Left cardiac atrium (tissue), 4 donors: ENCODE measurements around the gene DDX18. TPM values are rescaled to one million over a fixed set of nuclear protein-coding genes. Genes with fewer than 3 reads are reported as not detected.

Experiments
- ATAC-seq, 2 donors: fragments of 200-7000 bp; cut with Tn5 transposase; one replicate each; pipeline ENCODE4 v1.9.1; 2020; ENCODE audit warnings: mild to moderate bottlenecking in 2 of 2, moderate library complexity in 2 of 2
- DNase-seq: peaks from one replicate; pipeline ENCODE4 v3.0.0-alpha.2; 2020
- intact Hi-C, 2 donors: fragments of 100-400 bp; cut with DNase I; formaldehyde crosslinking; loops; one replicate each; pipeline versions ENCODE4 v1.14.1 to v1.15.1; 2022 to 2023
- total RNA-seq, 2 donors: library from RNA; stranded (reverse); fragmentation: NEBNext Ultra II Directional; extraction: Animal tissue kit (Norgen Biotek cat#: 25700); gene quantifications; one replicate each; pipeline ENCODE4 v1.2.1, GENCODE V29; 2021
- donor health status: DM: no; HTN: yes; CAD: no.
- donor health status: DM: no; HTN: yes; CAD: no; lungs with severe emphysema.
- donor health status: DM: yes; HTN: yes; CAD: no.
- donor health status: Dilated cardiomyopathy.

The DDX18 gene
- total RNA-seq, 2 donors from 2014 or later: 29.5 to 42.4 TPM

DNA sequence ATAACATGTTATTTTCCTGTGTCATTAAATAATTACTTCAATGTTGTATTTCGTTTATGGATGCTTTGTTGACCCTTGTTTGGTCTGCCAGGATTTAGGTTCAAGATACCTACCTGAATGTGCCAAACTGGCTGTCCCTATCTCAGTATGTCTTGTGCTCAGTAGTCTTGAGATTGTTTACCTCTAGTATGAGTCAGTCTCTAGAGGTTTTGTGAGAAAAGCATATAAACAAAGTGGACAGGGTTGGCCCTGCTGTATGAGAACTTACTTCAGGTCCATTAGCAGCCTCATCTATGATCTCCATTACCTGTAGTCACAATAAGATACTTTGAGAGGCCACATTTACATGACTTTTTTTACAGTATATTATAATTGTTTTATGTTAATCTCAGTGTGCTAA lies 17.8 kb downstream of the DDX18 start:
- ATAC-seq: no peak
- intact Hi-C loops: loop anchor here in 1 of 2 donors (10.0 kb wide), 1 partner anchor 102 kb away; no protein-coding TSS in a partner anchor
- no peak for DNase-seq

DNA sequence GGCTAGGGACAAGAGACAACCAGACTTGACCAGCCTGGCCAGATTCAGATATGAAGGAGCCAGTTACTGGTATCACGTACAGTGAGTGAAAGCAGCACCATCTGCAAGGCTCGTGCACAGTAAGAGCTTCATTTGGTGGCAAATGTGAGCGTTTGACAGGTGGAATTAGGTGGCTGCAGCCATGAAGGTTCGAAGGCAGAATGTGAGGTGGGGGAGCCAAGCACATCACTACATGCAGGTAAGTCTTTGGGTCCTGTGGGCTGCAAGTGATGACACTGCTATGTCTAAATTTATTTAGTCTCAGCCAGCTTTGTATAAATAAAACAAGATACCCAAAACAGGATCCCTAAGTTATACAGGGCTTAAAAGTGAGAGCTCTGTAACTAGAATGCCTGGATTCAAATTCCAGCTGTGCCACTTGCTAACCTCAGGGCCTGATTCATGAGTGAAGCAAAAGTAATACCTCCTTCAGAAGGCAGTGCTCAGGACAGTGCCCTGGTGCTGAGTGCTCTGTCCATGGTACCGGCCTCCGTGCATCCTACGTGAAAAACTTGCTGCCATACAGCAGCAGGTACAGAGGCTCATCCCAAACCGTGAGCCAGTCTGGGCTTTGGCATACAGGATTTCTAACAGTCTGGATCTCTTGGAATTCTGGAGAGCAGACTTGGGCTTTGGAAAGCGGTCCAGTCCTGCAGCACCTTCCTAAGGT lies 18.6 kb downstream of the DDX18 start:
- DNase-seq: no peak
- intact Hi-C loops: loop anchor here in 1 of 2 donors (10.0 kb wide), 1 partner anchor 102 kb away; no protein-coding TSS in a partner anchor

DNA sequence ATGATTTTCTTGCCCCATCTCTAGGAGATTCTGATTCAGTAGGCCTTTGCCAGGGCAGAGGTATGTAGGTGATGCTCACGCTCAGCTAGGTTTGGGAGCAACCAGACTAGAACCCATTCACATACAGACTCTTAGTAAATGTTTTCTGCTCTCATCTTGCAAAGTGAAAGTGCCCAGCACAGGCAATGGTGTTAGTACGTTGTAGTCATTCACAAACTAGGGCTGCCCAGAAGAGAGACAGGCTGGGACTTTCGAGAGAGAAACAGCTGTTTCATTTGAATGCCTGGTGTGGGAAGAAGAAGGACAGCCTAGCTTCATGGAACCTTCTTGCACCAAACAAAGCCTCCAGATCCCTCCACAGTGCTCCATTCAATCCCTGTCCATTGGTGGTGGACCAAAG lies 19.4 kb downstream of the DDX18 start:
- DNase-seq: no peak
- no peak for ATAC-seq
- intact Hi-C loops: loop anchor here in 1 of 2 donors (10.0 kb wide), 1 partner anchor 101 kb away; no protein-coding TSS in a partner anchor

More for the DNA sequence above, 18.6 kb downstream of the DDX18 start:
- no peak for ATAC-seq

DNA sequence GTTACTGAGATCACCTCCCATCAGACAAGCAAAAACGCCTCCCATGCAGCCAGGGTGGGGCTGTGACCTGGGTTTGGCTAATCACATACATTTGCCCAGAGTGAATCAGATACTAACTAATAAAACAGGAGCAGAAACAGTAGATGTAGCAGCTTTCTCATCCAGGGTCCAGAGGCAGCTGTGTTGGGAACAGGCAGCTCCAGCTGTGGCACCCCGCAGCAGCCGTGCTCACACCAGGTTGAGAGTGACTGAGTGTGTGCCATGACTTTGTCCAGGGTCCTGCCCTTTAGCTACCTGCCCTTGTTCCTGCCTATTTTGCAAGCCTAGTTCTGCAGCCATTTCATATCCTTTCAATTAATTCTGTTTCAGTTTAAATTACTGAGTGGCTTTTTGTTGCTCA lies 20.5 kb downstream of the DDX18 start:
- intact Hi-C loops: loop anchor here in 1 of 2 donors (5.0 to 10.0 kb wide), 2 partner anchors 100 to 167 kb away; no protein-coding TSS in a partner anchor
- DNase-seq: no peak
- no peak for ATAC-seq

DNA sequence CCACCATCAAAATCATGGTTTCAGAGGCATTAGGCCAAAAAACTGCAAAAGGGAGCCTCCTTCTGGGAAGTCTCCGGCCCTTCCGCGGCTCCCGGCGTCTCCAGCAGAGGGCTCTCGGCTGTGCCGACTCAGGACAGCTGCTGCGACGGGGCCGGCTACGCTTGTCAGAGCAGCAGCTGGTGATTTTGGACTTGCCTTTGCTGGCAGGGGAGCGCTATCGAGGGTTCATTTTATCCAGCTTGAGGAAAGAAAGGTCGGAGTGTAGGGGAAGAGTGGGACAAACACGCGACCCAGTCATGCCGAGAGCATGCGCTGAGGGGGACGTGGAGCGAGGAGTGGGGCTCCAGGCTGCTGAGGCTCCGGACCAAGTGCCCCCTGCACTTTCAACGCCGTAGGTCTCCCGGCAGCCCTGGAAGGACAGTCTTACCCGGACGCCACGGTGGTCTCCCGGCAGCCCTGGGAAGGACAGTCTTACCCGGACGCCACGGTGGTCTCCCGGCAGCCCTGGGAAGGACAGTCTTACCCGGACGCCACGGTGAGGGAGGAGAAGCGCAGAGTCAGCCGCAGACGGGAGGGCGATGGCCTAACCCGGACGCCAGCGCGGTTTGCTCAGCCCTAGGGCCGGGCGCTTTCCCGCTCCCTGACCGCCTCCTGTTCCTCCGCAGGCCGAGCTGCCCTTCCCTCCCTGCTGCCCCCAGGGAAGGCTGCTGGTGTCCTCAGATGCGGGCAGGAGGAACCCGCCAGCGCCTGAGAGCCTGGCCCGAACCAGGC lies 21.7 kb downstream of the DDX18 start:
- DNase-seq: peak; percentile 90
- peak; percentile 97 for ATAC-seq
- intact Hi-C loops: loop anchor here in 1 of 2 donors (5.0 to 10.0 kb wide), 2 partner anchors 99 to 166 kb away; no protein-coding TSS in a partner anchor

DNA sequence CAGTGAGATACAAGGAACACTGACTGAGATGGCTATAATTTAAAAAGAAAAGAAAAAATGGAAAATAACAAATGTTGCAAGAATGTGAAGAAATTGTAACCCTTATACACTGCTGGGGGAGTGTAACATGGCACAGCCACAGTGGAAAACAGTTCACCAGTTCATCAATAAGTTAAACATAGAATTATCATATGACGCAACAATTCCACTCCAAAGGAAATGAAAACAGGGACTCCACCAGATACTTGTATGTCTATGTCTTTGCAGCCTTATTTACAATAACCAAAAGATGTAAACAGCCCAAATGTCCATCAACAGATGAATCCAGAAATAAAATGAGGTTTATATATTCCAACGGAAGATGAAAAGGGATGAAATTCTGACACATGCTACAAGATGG lies 30.8 kb downstream of the DDX18 start:
- no peak for ATAC-seq
- DNase-seq: no peak
- intact Hi-C loops: no loop called here

DNA sequence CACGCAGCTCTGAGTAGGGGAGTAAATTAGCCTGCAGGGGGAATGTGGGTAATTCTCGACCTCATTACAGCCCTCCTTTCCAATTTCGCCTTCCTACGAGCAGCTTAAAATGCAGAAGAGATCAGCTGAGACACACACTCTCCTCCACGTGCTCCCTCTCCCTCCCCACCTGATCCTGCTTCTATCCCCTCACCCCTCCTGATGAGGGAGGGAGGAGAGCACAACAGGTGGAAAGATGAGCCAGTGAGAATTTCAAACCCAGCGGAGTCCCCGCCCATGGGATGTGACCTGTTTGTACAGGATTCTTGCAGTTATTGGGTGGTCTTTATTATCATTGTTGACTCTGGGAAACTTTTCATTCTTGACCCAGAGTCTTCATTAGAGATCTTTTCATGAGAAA lies 35.5 kb downstream of the DDX18 start:
- intact Hi-C loops: no loop called here
- DNase-seq (no peak), ATAC-seq (no peak)

DNA sequence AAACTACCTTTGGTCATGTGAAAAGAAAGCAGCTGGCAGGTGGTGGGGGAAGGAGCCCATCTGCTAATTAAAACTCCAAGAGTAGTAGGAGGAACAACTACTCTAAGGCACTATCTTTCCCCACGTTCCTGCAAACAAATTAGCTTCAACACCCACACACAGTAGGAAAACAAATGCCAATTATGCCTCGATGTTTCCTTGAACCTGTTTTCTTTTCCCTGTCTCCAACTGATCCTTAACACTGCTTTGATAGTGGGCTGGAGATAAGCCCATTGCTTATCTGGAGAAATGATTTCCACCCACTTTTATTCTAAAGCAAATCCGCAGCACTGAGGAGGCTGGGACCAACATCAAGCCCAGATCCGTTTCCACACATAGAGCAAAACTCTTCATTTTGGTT lies 36.0 kb downstream of the DDX18 start:
- ATAC-seq: no peak
- intact Hi-C loops: no loop called here
- DNase-seq: no peak

DNA sequence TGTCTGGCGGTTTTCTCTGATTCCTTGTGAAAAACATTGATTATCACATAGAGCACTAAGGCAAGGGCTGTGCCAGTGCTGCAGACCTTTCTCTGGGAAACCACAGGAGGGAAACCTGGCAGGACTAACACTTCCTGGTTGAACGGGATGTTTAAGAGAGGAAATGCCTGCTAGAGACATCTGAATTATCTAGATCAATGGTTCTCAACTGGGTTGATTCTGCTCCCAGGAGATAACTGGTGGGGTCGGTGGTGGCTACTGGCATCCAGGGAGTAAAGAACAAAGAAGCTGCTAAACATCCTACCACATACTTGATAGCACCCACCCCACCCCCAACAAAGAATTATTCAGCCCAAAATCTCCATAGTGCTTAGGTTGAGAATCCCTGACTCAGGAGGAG lies 37.5 kb downstream of the DDX18 start:
- intact Hi-C loops: no loop called here
- no peak for ATAC-seq
- DNase-seq: no peak

DNA sequence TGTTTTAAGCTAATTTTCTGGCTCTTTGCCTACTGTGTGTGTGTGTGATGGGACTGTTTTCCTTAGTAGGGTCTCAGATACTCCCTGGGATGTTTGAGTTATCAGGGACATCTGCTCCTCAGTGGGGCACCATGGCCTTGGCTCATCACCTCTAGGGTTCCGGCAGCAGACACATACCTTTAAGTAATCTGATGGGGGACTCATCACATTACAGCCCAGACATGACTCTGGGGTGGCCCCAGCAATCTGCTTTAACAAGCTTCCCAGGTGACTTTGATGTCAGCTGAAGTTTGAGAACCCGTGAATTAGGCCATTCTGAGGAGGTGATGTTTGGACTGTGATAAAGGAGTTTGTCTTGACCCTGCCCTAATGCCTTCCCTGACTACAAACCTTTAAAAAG lies 38.8 kb downstream of the DDX18 start:
- DNase-seq (no peak), ATAC-seq (no peak)
- intact Hi-C loops: no loop called here

DNA sequence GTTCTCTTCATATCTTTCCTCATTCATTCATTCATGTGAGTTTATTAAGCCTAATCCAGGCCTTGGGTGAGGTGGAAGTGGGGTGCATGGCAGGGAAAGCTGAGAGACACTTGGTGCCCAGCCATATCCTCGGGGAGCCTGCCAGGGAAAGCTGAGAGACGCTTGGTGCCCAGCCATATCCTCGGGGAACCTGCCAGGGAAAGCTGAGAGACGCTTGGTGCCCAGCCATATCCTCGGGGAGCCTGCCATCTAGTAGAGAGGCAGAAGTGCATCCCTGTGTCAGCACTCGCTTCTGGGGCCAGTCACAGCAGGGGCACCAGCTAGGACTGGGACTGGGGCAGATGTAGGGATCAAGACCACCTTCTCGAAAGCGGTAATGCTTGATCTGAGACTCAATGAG lies 39.4 kb downstream of the DDX18 start:
- DNase-seq: no peak
- intact Hi-C loops: no loop called here
- ATAC-seq: peak; percentile 83 to 89

DNA sequence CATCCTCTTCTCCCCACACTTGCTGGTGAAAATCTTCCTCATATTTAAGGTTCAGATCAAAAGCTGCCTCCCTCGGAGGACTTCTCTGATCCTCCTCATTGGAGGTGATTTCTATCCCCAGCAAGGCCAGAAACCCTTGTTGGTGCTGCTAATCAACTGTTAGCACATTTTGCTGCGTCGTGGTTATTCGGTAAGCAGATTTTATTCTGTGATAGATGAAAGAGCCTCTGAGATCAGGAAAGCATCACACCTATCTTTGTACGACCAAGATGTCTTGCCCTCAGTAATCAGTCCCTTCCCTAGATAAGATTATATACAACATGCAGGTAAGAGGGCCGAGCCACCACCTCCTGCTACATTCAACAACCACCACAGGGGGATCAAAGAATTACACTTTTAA lies 40.1 kb downstream of the DDX18 start:
- DNase-seq: no peak
- intact Hi-C loops: no loop called here
- no peak for ATAC-seq

DNA sequence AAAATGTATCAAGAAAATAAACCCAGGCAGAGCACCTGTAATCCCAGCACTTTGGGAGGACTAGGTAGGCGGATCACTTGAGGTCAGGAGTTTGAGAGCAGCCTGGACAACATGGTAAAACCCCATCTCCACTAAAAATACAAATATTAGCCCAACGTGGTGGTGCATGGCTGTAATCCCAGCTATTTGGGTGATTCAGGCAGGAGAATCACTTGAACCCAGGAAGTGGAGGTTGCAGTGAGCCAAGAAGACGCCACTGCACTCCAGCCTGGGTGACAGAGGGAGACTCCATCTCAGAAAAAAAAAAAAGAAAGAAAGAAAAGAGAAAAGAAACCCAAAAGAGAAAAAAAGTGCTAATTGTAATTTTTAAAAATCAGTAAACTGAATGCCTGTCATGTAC lies 41.4 kb downstream of the DDX18 start:
- ATAC-seq: no peak
- DNase-seq: no peak
- intact Hi-C loops: no loop called here

DNA sequence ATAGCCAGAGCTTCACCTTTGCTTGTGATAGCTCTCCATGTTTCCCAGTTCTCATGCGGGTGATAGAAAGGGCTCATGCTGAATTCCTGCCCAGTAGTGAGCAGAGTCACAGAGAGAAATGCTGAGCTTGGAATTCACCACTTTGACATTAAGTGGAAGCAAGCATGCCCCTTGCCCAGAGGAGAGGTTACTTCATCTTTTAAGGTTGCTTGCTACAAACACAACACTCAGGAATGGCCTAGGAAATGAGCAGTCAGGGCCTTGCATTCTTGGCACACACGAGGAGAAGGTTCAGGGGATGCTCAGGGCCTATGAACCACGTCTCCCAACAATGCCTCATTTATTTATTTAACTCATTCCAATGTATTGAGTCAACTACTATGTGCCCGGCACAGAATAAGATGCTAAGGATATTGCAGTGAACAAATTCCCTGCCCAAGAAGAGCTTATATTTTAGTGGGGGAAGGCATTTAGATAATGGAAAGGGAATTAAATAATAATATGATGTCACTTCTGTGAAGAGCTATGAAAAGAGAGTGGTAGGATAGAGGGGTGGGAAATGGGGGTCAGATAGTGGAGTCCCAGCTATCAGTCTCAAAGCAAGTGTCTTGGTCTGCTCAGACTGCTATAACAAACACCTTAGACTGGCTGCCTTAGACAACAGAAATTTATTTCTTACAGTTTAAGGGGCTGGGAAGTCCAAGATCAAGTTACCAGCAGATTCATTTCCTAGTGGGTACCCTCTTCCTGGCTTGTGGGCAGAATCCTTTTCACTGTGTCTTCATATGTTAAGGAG lies 42.1 kb downstream of the DDX18 start:
- no peak for DNase-seq
- peak; percentile 36 to 56 for ATAC-seq
- intact Hi-C loops: no loop called here

DNA sequence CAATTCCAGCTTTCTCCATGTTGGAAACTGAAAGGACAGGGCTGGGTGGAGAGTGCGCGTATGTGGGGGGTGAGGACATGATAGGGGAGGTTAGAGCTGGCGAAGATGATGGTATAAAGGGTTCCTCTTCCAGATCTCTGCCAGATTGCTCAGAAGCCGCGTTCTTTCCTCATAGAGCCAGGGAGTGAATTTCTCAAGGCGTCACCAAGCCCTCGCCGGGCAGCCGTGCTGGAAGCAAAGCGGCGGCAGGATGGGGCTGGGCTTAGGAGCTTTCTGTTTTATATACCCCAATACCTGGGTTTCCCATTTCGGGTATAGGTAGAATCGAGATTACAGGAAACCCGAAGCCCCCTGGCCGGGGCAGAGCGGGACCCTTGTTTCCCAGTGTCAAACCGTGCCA lies 43.8 kb downstream of the DDX18 start:
- ATAC-seq (no peak), DNase-seq (no peak)
- intact Hi-C loops: no loop called here

DNA sequence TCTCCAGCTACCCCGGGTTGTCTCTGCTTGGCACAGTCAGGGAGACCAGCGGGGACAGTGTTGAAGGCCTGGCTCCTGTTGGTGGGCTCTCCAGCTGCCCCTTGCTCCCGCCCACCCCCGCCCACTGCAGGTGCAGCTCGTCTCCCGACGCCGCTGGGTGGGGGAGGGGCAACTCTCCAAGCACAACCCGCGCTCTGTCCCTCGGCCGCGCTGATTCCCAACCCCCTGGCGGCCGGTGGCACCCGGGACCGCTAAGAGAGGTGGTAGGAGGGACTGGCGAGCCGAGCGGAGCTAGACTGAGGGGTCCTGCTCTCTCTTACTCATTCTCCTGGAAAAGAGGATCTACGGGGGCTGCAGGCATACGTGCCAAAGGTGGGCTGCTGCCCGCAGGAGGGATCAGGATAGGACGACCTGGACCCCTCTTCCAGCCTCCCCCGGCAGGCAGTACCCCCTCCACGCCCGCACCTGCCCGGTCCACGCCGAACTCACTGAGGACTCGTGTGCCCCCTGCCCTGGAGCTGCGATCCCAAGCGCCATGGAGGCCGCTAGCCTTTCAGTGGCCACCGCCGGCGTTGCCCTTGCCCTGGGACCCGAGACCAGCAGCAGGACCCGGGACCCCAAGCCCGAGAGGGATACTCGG lies 44.5 kb downstream of the DDX18 start:
- no peak for ATAC-seq
- intact Hi-C loops: no loop called here
- no peak for DNase-seq

DNA sequence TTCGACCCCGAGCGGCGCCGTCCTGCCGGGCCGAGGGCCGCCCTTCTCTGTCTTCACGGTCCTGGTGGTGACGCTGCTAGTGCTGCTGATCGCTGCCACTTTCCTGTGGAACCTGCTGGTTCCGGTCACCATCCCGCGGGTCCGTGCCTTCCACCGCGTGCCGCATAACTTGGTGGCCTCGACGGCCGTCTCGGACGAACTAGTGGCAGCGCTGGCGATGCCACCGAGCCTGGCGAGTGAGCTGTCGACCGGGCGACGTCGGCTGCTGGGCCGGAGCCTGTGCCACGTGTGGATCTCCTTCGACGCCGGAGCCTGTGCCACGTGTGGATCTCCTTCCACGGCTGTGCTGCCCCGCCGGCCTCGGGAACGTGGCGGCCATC lies 45.0 kb downstream of the DDX18 start:
- DNase-seq (no peak), ATAC-seq (no peak)
- intact Hi-C loops: no loop called here

DNA sequence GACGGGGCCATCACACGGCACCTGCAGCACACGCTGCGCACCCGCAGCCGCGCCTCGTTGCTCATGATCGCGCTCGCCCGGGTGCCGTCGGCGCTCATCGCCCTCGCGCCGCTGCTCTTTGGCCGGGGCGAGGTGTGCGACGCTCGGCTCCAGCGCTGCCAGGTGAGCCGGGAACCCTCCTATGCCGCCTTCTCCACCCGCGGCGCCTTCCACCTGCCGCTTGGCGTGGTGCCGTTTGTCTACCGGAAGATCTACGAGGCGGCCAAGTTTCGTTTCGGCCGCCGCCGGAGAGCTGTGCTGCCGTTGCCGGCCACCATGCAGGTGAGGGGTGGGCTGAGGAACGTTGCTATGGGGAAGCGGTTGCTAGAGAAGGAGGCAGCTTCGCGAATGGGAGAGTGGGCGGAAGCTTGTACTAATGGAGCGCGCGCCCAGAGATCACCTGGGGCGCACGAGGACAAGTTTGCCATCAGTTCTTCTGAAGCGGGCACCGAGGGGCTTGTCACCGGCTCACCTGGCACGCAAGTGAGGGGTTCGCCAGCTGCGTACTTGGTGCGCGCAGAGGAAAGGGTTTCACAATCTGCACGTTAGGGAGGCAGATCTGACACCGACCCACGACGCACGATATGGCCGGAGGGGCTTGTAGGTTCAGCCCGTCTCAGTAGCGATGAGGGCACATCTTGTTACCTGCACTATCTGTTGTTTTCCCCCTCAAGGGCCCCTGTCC lies 45.6 kb downstream of the DDX18 start:
- intact Hi-C loops: no loop called here
- ATAC-seq: no peak
- DNase-seq: no peak

DNA sequence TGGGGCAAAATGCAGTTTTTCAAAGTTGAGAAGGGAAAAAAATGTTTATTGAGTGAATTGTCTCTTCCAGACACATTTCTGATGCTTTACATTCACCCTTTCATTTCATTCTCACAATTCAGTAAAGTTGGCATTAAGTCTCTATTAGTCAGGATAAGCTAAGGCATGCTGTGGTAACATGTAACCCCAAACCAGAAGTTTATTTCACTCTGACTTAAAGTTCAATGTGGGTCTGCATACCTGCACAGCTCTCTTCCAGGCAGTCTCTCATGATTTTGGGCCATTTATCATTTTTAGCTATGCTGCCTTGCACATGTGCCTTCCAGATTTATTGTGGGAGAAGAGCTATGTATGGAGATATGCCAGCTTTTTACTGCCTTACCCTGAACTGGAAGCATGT lies 48.0 kb downstream of the DDX18 start:
- DNase-seq: no peak
- no peak for ATAC-seq
- intact Hi-C loops: no loop called here
